WERI-Rb-1 (cell line): ENCODE measurements around the gene LBX1.

ENCODE experiments used
- DNase-seq: peaks from one replicate; pipeline ENCODE4 v3.0.0-alpha.2; 2020
- H3K27ac ChIP-seq: fragments of 250-450 bp; sonication (Bioruptor Pico); 2 replicates; pipeline ENCODE4 v1.5.1; 2020; ENCODE audit warnings: mild to moderate bottlenecking, moderate library complexity
- H3K27me3 ChIP-seq: fragments of 250-450 bp; sonication (Bioruptor Pico); 2 replicates; pipeline ENCODE4 v1.5.1; 2021; ENCODE audit warnings: mild to moderate bottlenecking, low read depth, moderate library complexity; ENCODE audit not compliant: insufficient read depth, severe bottlenecking
- H3K36me3 ChIP-seq: fragments of 250-450 bp; sonication (Bioruptor Pico); 2 replicates; pipeline ENCODE4 v1.5.1; 2020; ENCODE audit warnings: mild to moderate bottlenecking, moderate library complexity
- H3K4me3 ChIP-seq: 2 replicates; pipeline ENCODE4 v1.5.1; 2011; ENCODE audit warnings: low read depth, mild to moderate bottlenecking, control low read depth, low read length
- H3K9me3 ChIP-seq: fragments of 250-450 bp; sonication (Bioruptor Pico); 2 replicates; pipeline ENCODE4 v1.5.1; 2021; ENCODE audit warnings: mild to moderate bottlenecking, moderate library complexity; ENCODE audit not compliant: severe bottlenecking
- TF ChIP-seq, protein P1 (sequence below): IDR thresholded peaks from 2 replicates; pipeline ENCODE4 v1.5.1; 2011; ENCODE audit warnings: low read depth, mild to moderate bottlenecking, control low read depth, inconsistent platforms, low read length

Gene LBX1

GRCh38 chr10:101226491-101227428, 2.5 kb downstream of the LBX1 start:
- H3K36me3 ChIP-seq, result no peaks in the 10 kb centered on the region
- no peak overlapping the region for H3K4me3 ChIP-seq
- TF ChIP-seq, protein P1, sequence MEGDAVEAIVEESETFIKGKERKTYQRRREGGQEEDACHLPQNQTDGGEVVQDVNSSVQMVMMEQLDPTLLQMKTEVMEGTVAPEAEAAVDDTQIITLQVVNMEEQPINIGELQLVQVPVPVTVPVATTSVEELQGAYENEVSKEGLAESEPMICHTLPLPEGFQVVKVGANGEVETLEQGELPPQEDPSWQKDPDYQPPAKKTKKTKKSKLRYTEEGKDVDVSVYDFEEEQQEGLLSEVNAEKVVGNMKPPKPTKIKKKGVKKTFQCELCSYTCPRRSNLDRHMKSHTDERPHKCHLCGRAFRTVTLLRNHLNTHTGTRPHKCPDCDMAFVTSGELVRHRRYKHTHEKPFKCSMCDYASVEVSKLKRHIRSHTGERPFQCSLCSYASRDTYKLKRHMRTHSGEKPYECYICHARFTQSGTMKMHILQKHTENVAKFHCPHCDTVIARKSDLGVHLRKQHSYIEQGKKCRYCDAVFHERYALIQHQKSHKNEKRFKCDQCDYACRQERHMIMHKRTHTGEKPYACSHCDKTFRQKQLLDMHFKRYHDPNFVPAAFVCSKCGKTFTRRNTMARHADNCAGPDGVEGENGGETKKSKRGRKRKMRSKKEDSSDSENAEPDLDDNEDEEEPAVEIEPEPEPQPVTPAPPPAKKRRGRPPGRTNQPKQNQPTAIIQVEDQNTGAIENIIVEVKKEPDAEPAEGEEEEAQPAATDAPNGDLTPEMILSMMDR, result no peak
- no peak overlapping the region for H3K27ac ChIP-seq
- no peaks in the 10 kb centered on the region for H3K27me3 ChIP-seq
- DNase-seq, result no peak
- peaks cover 2% of the 10 kb centered on the region for H3K9me3 ChIP-seq

DNA sequence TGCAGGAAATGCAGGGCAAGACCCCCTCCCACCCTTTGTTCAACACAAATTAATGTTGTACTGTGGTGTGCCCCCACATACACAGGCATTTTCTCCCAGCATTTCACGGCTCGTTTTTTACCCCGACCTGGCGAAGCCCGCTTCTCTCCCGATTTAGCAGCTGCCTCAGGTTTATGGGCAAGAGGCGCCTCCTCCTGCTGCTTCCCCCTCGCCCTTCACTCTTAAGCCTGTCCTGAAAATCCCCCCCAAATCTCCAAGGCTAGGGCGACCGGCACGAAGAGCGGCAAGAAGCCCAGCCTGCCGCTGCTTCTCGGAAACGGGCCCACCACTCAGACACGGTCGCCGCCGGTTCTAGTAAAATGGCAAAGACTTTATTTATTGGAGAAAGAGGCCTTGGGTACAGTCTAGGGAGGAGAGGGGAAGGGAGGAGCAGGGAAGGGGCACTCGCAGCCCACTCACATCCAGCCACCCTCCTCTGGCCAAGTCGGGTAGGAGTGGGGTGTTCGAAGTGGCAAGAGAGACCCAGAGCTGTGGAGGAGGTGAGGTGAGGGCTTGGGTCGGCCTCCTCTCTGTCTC, 3.3 kb downstream of the LBX1 start:
- Histone ChIP-seq H3K4me3 (no peak overlapping the region), H3K9me3 (peaks cover 2% of the 10 kb centered on the region), H3K36me3 (no peaks in the 10 kb centered on the region), H3K27me3 (no peaks in the 10 kb centered on the region), H3K27ac (no peak overlapping the region)
- DNase-seq, result no peak
- TF ChIP-seq, protein P1, result no peak

GRCh38 chr10:101224910-101225823, 4.1 kb downstream of the LBX1 start:
- H3K36me3 ChIP-seq, result no peaks in the 10 kb centered on the region
- H3K9me3 ChIP-seq, result peaks cover 2% of the 10 kb centered on the region
- no peaks in the 10 kb centered on the region for H3K27me3 ChIP-seq
- no peak overlapping the region for H3K4me3 ChIP-seq
- H3K27ac ChIP-seq, result no peak overlapping the region
- TF ChIP-seq, protein P1, result no peak
- no peak for DNase-seq

DNA sequence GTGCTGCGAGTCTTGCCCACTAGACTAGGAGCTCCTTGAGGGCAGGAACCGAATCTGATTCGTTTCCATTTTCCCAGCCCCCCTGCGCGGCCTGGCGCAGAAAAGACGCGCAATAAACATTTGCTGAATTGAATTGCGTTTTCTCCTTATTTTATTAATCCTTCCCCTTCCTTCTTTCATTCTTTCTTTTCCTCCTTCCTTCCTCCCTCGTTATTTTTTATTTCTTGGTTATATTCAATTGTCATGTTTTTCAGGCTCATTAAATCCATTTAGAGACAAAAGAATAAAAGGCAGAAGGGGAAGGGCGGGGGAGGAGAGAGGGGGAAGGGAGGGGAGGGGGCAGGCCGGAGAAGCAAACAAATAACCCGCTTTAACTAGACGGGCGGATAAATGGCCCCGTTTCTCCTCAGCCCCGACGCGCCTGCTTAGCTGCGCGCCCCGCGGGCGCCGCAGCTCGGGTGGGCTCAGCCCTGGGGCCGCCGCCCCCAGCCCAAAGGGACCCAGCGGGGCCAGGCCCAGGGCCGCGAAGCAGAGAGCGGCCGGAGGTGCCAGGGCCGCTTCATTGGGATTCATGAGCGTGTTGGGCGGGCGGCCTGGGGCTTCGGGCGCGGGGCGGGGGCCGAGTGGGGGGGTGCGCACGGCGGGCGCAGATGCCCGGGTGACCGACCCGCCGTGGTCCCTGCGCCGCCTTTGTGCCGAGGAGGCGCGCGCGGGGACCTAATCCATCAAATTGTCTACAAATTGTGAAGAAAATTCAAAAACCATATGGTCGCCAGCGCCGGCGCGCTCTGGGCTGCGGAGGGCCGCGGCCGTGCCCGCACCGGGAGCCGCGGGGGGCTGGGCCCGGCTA, 5.0 kb downstream of the LBX1 start:
- Histone ChIP-seq H3K27ac (no peak overlapping the region), H3K4me3 (no peak overlapping the region), H3K36me3 (no peaks in the 10 kb centered on the region), H3K9me3 (peaks cover 2% of the 10 kb centered on the region), H3K27me3 (no peaks in the 10 kb centered on the region)
- no peak for DNase-seq
- TF ChIP-seq, protein P1, result no peak
